HL-60/S4 treated with phorbol 12-myristate 13-acetate at 8.2 ng/mL for 4 days and 3 days (cell line): ENCODE data around the gene TC2N.
"Not testable (repeated sequence)": the region's sequence is repeated elsewhere in the genome, so short reads cannot be mapped to it uniquely, and the experiment has no call there.

ENCODE experiments used
- in situ Hi-C: fragments of 300-500 bp; cut with MboI; formaldehyde crosslinking; loops from 2 replicates; pipeline ENCODE4 v1.15.0; 2022; ENCODE audit warnings: low sequenced_read_pairs

Gene TC2N

DNA sequence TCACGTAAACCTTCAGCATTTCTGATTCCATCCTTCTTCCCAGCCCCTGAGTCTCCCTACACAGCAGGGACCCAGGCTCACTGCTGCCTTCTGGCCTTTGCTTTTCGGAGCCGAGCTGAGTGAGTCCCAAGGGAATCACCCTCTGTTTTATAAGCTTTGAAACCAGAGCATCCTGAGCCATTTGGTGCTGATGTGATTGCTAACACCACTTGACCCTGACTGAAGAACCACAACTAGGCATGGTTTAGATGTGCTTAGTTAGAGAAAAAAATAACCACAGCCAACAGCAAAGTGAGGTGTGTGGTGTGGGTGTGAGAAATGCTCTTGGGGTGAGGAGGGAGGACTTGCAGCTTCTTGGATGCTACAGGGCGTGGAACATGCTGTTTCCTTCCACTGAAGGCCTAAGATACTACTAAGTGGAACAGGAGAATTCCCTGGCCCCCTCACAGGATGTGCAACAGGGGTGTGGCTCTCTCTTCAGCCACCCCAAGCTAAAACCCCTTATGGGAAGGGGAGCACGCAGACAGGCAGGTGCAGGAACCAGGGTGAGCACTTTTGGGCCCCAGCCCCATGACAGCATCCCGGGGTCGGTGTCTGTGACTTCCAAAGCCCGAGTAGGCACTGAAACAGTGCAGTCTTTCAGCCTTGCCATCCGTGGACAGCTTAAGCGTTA, at the start of gene TC2N:
Gene TC2N (minus strand): TSS at position 221 of the 673 bp plus-strand sequence. CDS start 53,767 bp downstream, outside the sequence.
- in situ Hi-C loops = no loop called here

DNA sequence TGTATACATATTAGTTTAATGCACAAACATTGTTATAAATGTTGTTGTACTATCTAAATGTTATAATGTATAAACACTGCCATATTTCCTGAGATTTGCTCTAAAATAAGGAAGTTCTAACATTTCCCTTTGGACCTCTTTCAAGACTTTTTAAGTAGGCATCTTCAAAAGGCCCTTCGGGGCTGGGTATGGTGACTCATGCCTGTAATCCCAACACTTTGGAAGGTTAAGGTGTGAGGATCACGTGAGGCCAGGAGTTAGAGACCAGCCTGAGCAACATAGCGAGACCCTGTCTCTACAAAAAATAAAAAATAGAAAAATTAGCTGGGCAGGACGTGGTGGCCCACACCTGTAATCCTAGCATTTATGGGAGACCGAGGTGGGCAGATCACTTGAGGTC, 44.7 kb upstream of the TC2N start:
- in situ Hi-C loops = no loop called here

DNA sequence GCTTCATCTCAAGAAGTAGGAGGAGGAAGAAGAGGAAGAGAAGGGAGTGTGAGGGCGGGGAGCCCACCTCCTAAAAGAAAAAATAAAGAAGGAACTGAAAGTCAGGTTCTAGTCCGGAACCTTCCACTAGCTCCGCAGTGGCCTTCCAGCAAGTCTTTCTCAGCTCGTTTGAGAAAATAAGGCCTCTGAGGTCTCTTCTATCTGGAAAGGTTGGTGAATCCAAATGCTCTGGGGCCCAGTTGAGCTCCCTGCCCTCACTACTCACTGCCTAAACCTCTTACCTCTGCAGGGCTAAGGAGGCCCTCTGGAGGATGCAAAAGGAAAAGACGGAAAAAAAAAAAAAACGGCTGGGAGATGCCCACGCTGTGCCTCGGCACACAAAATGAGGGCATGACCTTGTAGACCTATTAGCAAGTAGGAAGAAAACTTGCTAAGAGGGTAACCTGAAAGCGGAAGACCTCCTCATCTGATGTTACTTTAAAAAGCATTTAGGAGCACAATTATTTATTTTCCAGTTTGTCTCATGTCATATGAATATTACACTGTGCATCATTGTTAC, 44.2 kb upstream of the TC2N start:
- in situ Hi-C loops = no loop called here

GRCh38 chr14:91910196-91910595, 42.9 kb upstream of the TC2N start:
- in situ Hi-C loops = no loop called here

GRCh38 chr14:91906374-91906773, 39.0 kb upstream of the TC2N start:
- in situ Hi-C loops = no loop called here

- in situ Hi-C loops = no loop called here
These were observed 37.8 kb upstream of the TC2N start for GRCh38 chr14:91904956-91905645.

DNA sequence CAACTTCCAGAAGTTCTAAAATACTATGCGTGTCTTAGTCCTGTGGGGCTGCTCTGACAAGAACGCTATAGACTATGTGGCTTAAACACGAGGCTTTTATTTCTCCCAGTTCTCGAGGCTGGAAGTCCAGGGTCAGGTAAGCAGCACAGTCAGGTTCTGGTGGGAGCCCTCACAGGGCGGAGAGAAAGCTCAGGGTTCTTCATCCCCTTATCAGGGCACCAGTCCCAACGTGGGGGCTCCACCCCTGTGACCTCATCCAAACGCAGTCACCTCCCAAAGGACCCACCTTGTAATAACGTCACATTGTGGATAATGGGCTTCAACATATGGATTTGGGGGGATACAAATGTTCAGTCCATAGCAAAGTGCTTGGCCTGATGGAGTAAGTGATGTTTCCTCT, 37.1 kb upstream of the TC2N start:
- in situ Hi-C loops = no loop called here

DNA sequence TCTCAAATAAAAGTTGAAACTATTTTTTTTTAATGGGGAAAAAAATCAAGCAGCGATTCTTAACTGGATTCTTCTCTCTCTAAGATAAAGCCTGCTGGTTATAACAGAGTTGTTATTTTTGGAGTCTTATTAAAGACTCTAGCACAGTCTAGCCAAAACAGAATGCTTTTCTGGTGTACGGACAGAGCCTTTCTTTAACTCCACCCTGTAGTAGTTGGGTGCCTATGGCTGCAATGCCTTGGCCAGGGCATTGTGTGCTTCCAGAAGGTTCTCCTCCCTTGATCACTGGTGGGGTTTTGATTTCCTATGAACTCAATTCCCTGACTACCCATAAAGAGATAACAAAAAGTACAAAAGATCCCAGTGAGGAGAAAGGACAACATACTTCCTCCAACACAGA, 35.7 kb upstream of the TC2N start:
- in situ Hi-C loops = no loop called here

- in situ Hi-C loops = no loop called here
These were observed 35.0 kb upstream of the TC2N start for GRCh38 chr14:91902336-91902735.

GRCh38 chr14:91901449-91902226, 34.3 kb upstream of the TC2N start:
- in situ Hi-C loops = no loop called here

GRCh38 chr14:91899806-91900205, 32.5 kb upstream of the TC2N start:
- in situ Hi-C loops = no loop called here

DNA sequence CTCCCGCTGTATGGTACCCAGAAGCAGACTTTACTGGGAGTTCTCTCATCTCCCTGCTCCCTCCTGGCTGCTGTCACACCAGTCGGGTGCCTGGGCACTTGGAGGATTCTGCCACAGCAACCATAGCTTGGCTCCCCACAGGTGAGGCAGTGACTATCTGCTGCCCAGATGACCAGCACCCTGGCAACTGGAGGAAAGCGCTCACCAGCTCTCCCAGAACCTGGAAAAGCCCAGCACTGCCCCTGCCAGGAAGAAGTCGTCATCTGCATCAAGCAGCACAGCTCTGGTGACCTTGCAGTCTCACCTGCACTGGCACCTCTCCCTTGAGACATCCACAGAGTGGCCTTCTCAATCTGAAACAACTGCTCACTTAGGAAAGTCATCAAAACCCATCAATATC, 31.9 kb upstream of the TC2N start:
- in situ Hi-C loops = no loop called here

GRCh38 chr14:91898372-91898771, 31.0 kb upstream of the TC2N start:
- in situ Hi-C loops = no loop called here

- in situ Hi-C loops = not testable (repeated sequence)
These were observed 30.4 kb upstream of the TC2N start for GRCh38 chr14:91897716-91898115.

DNA sequence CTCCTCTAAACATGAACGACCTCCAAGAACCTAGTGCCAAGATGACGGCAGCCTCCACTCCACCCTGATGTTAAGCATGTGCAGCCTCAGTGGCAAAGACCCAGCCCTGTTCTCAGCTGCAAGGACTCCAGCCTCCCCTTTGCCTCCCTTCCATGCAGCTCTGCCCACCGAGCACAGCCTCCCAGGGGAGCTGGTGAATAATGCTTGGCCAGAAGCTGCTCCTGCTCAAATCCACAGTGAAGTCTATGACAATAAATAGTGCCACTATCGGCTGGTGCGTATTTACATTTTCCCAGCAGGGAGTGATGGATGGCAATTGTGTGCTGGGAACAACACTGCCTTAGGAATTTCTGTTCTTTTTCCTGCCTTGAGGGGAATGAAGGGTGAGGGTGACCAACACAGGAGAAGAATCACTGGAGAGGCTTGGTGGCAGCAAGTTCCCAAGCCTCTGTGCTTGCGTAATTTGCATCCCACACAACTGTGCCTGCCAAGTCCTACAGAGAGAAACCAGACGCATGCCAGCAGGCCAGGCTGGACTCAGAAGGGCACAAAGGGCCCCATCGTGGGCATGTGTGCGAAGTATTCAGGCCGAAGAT, 29.9 kb upstream of the TC2N start:
- in situ Hi-C loops = no loop called here

DNA sequence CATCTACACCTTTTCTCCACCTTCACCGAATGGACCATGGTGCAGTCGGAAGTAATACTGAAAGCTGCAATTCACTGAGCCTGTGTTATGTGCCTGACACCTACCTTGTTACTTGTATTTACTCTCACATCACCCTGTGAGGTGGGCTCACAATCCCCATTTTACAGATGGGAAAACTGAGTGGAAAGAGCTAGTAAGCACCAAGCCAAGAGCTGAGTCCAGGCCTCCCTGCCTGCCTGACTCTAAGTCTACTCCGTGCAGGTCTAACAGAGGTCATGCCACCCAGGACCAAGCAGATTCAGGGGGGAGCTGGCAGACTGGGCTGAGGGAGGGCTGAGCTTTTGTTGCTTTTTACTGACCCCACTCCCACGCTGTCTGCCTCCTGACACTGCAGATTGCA, 29.1 kb upstream of the TC2N start:
- in situ Hi-C loops = no loop called here

GRCh38 chr14:91893669-91894068, 26.3 kb upstream of the TC2N start:
- in situ Hi-C loops = no loop called here

GRCh38 chr14:91893007-91893406, 25.7 kb upstream of the TC2N start:
- in situ Hi-C loops = no loop called here

DNA sequence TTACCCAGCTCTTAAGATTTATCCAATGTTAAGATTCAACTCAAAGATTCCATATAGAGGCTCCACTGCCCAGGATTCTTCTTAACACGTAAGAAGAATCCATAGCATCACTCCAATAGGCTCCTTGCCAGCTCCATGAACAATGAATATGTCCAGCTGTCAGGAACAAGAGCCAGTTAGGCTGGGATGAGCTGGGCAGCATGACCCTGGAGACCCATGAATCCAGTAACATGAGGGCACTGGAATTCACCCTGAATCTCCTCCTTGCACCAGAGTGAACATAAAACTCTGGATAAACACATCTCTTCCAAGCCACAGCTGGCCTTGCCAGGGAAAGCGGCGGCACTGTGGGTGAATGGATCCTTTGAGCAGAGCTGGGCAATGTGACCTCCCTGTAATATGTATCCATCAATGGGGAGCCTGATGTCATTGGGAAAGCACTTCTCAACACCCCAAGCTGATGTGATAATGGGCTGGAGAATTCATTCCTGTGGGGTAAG, 24.4 kb upstream of the TC2N start:
- in situ Hi-C loops = no loop called here

- in situ Hi-C loops = no loop called here
These were observed 23.8 kb upstream of the TC2N start for GRCh38 chr14:91891101-91891500.

DNA sequence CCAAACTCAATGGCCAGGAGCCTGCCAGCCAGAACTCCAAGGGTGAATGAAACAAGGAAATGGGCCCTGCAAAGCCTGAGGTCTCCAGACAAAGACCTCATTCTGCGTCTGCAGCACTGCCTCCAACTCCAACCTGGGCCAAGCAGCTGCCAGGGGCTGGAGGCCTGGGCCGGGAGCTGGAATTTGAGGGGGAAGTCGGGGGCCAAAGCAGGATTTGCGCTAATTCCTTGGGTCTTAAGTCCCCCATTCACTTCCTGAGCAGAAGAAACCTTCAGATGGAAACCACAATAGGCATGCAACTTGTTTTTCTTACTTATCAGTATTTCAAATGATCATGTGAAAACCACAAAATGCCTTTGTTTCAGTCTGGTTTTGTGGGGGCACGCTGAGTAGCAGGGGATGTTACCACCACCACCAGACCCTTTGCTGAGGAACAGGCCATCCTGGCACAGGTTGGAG, 23.0 kb upstream of the TC2N start:
- in situ Hi-C loops = no loop called here
